Measurements from ENCODE around the gene R3HCC1L. TPM values are rescaled to one million over a fixed set of nuclear protein-coding genes. Genes with fewer than 3 reads are reported as not detected.
"Not testable (repeated sequence)": the region's sequence is repeated elsewhere in the genome, so short reads cannot be mapped to it uniquely, and the experiment has no call there.

The R3HCC1L gene
- total RNA-seq, 2 experiments from 2014 or later, result 18.3 to 19.0 TPM

DNA sequence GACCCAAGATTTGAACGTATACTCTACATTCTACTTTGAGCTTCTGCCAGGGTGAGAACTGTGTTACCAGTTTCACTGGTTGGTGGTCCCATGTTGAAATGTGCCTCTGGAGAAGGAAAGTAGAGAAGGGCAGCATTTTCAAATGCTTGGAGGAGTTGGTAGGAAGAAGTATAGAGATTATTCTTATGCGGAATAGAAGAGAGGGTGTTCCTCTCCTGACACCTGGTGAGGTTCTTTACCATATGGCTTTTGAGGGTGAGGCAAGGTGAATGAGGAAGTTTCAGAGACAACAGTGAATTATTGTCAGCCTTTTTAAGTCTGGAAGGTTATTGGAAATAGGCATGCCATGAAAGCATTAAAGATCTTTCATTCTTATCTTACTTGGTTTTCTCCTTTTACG, 34.3 kb downstream of the R3HCC1L start:
- Mint-ChIP-seq H3K4me1 (peaks cover 4% of the 10 kb centered on the region), H3K27ac (no peak overlapping the region), H3K4me3 (no peak overlapping the region), H3K27me3 (no peaks in the 10 kb centered on the region), H3K36me3 (ENCODE audit: low read depth) (peaks cover 36% of the 10 kb centered on the region), H3K9me3 (no peaks in the 10 kb centered on the region)
- ChIA-PET CTCF (interaction anchor here (6.0 kb wide), 1 partner anchor 141 kb away, joined by 31 read pairs; no protein-coding TSS in a partner anchor), POLR2A (no interaction called here)
- DNase-seq, result no peak

GRCh38 chr10:98169379-98169778, 34.9 kb downstream of the R3HCC1L start:
- peaks cover 33% of the 10 kb centered on the region for H3K36me3 Mint-ChIP-seq (ENCODE audit: low read depth)
- H3K27ac Mint-ChIP-seq, result no peak overlapping the region
- CTCF ChIA-PET, result interaction anchor here (0.7 to 6.0 kb wide), 10 partner anchors 12 to 965 kb away, joined by 3 to 31 read pairs (median 4); partner anchors contain the start of gene R3HCC1L
- POLR2A ChIA-PET, result interaction anchor here (1.5 to 3.4 kb wide), 2 partner anchors 30 to 35 kb away, joined by 4 to 17 read pairs; partner anchors contain the start of gene R3HCC1L
- DNase-seq, result no peak
- H3K4me1 Mint-ChIP-seq, result peaks cover 4% of the 10 kb centered on the region
- H3K27me3 Mint-ChIP-seq, result no peaks in the 10 kb centered on the region
- no peak overlapping the region for H3K4me3 Mint-ChIP-seq
- no peaks in the 10 kb centered on the region for H3K9me3 Mint-ChIP-seq

- H3K4me1 Mint-ChIP-seq, result peaks cover 1% of the 10 kb centered on the region
- no peak overlapping the region for H3K27ac Mint-ChIP-seq
- ChIA-PET CTCF (interaction anchor here (0.6 to 6.0 kb wide), 19 partner anchors 8 to 948 kb away, joined by 3 to 31 read pairs (median 4); partner anchors contain the start of gene R3HCC1L), POLR2A (interaction anchor here (0.7 to 3.4 kb wide), 3 partner anchors 9 to 36 kb away, joined by 3 to 17 read pairs (median 4); partner anchors contain the start of gene R3HCC1L)
- no peaks in the 10 kb centered on the region for H3K9me3 Mint-ChIP-seq
- H3K36me3 Mint-ChIP-seq (ENCODE audit: low read depth), result peaks cover 33% of the 10 kb centered on the region
- no peaks in the 10 kb centered on the region for H3K27me3 Mint-ChIP-seq
- peak; percentile 27 for DNase-seq
- H3K4me3 Mint-ChIP-seq, result no peak overlapping the region
These were observed 36.0 kb downstream of the R3HCC1L start for GRCh38 chr10:98170249-98171117.

- POLR2A ChIA-PET, result interaction anchor here (3.4 kb wide), 1 partner anchor 37 kb away, joined by 17 read pairs; the partner anchor contains the start of gene R3HCC1L
- no peak for DNase-seq
- Mint-ChIP-seq H3K27ac (no peak overlapping the region), H3K36me3 (ENCODE audit: low read depth) (peaks cover 39% of the 10 kb centered on the region), H3K4me1 (peaks cover 5% of the 10 kb centered on the region), H3K27me3 (no peaks in the 10 kb centered on the region), H3K9me3 (peaks cover 1% of the 10 kb centered on the region), H3K4me3 (no peak overlapping the region)
- CTCF ChIA-PET, result interaction anchor here (1.2 to 6.0 kb wide), 4 partner anchors 10 to 138 kb away, joined by 3 to 31 read pairs (median 5); no protein-coding TSS in a partner anchor
These were observed 37.6 kb downstream of the R3HCC1L start for GRCh38 chr10:98172073-98172472.

GRCh38 chr10:98172495-98172894, 38.0 kb downstream of the R3HCC1L start:
- H3K27ac Mint-ChIP-seq, result no peak overlapping the region
- peaks cover 1% of the 10 kb centered on the region for H3K9me3 Mint-ChIP-seq
- H3K36me3 Mint-ChIP-seq (ENCODE audit: low read depth), result peaks cover 43% of the 10 kb centered on the region
- no peaks in the 10 kb centered on the region for H3K27me3 Mint-ChIP-seq
- H3K4me3 Mint-ChIP-seq, result no peak overlapping the region
- H3K4me1 Mint-ChIP-seq, result peaks cover 9% of the 10 kb centered on the region
- no peak for DNase-seq
- ChIA-PET CTCF (interaction anchor here (1.2 to 6.0 kb wide), 3 partner anchors 9 to 137 kb away, joined by 4 to 31 read pairs (median 6); no protein-coding TSS in a partner anchor), POLR2A (interaction anchor here (3.4 kb wide), 1 partner anchor 38 kb away, joined by 17 read pairs; the partner anchor contains the start of gene R3HCC1L)

DNA sequence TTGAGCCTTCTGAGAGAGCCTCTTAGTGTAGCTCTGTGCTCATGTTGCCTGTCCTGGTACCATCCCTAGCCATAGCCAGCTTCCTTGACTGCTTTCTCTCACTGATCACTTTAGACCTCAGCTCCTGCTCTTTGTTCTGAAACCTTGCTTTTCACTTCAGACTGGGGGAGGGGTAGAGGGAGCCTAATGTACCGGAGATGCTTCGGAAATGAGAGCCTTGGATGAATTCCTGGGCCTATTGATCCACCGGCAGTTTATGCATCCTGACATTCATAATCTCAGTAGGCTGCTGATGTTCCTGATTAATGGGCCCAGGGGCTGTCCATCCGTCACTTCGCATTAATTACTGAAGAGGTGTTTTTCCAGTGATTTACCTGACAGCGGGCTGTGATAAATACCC, 38.8 kb downstream of the R3HCC1L start:
- H3K36me3 Mint-ChIP-seq (ENCODE audit: low read depth), result peaks cover 45% of the 10 kb centered on the region
- no peak for DNase-seq
- H3K27ac Mint-ChIP-seq, result no peak overlapping the region
- H3K27me3 Mint-ChIP-seq, result no peaks in the 10 kb centered on the region
- H3K4me3 Mint-ChIP-seq, result no peak overlapping the region
- ChIA-PET CTCF (interaction anchor here (6.0 kb wide), 1 partner anchor 136 kb away, joined by 31 read pairs; no protein-coding TSS in a partner anchor), POLR2A (no interaction called here)
- peaks cover 15% of the 10 kb centered on the region for H3K4me1 Mint-ChIP-seq
- H3K9me3 Mint-ChIP-seq, result peaks cover 1% of the 10 kb centered on the region

DNA sequence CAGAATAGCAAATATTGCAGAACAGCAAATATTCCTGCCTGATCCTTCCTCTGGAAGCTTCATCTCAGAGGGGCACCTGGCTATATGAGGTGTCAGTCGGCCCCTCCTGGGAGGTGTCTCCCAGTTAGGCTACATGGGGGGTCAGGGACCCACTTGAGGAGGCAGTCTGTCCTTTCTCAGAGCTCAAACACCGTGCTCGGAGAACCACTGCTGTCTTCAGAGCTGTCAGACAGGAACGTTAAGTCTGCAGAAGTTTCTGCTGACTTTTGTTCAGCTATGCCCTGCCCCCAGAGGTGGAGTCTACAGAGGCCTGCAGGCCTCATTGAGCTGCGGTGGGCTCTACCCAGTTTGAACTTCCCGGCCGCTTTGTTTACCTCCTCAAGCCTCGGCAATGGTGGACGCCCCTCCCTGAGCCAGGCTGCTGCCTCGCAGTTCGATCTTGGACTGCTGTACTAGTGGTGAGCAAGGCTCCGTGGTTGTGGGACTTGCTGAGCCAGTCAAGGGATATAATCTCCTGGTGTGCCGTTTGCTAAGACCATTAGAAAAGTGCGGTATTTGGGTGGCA, 48.0 kb downstream of the R3HCC1L start:
- CTCF ChIA-PET, result interaction anchor here (0.9 to 1.8 kb wide), 2 partner anchors 11 to 12 kb away, joined by 4 to 8 read pairs; no protein-coding TSS in a partner anchor
- Mint-ChIP-seq H3K9me3 (peaks cover 16% of the 10 kb centered on the region), H3K36me3 (ENCODE audit: low read depth) (peaks cover 94% of the 10 kb centered on the region), H3K4me1 (peaks cover 40% of the 10 kb centered on the region)
- H3K27ac Mint-ChIP-seq, H3K4me3 Mint-ChIP-seq, DNase-seq, POLR2A ChIA-PET, H3K27me3 Mint-ChIP-seq: not testable (repeated sequence)

DNA sequence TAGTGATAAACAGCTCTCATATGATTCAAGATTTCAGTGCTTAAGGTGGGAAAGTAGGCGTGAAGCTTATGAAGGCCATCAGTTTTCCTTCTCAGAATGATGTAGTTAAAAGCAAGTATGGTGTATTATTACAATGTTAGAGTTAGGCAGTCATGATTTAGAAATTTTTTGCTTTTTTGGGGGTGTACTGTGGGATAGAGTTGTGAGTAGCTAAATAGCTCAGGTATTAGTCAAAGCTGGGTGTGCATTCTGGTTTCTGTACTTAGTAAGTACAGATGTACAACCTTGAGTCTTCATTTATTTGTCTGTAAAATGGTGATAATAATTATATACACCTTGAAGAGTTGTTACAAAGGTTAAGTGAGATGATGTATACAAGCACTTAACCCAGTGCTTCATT, 52.2 kb downstream of the R3HCC1L start:
- no peak for DNase-seq
- POLR2A ChIA-PET, result no interaction called here
- CTCF ChIA-PET, result interaction anchor here (1.7 kb wide), 1 partner anchor 17 kb away, joined by 5 read pairs; no protein-coding TSS in a partner anchor
- H3K36me3 Mint-ChIP-seq (ENCODE audit: low read depth), result peaks cover 78% of the 10 kb centered on the region
- H3K27ac Mint-ChIP-seq, result no peak overlapping the region
- no peaks in the 10 kb centered on the region for H3K27me3 Mint-ChIP-seq
- peaks cover 18% of the 10 kb centered on the region for H3K4me1 Mint-ChIP-seq
- no peak overlapping the region for H3K4me3 Mint-ChIP-seq
- H3K9me3 Mint-ChIP-seq, result peaks cover 6% of the 10 kb centered on the region

DNA sequence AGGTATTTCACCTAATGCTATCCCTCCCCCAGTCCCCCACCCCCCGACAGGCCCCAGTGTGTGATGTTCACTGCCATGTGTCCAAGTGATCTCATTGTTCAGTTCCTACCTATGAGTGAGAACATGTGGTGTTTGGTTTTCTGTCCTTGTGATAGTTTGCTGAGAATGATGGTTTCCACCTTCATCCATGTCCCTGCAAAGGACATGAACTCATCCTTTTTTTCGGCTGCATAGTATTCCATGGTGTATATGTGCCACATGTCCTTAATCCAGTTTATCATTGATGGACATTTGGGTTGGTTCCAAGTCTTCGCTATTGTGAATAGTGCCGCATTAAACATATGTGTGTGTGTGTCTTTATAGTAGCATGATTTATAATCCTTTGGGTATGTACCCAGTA, 56.3 kb downstream of the R3HCC1L start:
- H3K36me3 Mint-ChIP-seq (ENCODE audit: low read depth), result peaks cover 71% of the 10 kb centered on the region
- H3K27me3 Mint-ChIP-seq, CTCF ChIA-PET, H3K4me1 Mint-ChIP-seq, POLR2A ChIA-PET, H3K27ac Mint-ChIP-seq, H3K9me3 Mint-ChIP-seq, H3K4me3 Mint-ChIP-seq, DNase-seq: not testable (repeated sequence)

DNA sequence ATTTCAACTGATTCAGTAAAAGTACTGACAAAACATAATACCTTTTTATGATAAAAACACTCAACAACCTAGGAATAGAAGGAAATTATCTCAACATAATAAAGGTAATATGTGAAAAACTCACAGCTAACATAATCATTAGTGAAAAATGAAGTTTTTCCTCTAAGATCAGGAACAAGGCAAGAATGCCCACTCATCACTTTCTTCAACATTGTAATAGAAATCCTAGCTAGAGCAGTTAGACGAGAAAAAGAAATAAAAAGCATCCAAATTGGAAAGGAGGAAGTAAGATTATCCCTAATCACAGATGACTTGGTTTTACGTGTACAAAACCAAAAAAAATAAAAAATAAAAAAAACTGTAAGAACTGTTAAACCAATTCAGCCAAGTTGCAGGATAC, 58.6 kb downstream of the R3HCC1L start:
- DNase-seq, result no peak
- H3K27me3 Mint-ChIP-seq, result no peaks in the 10 kb centered on the region
- peaks cover 3% of the 10 kb centered on the region for H3K4me1 Mint-ChIP-seq
- ChIA-PET CTCF (no interaction called here), POLR2A (no interaction called here)
- H3K4me3 Mint-ChIP-seq, result no peak overlapping the region
- H3K27ac Mint-ChIP-seq, result no peak overlapping the region
- H3K9me3 Mint-ChIP-seq, result peaks cover 6% of the 10 kb centered on the region
- H3K36me3 Mint-ChIP-seq (ENCODE audit: low read depth), result peaks cover 57% of the 10 kb centered on the region

GRCh38 chr10:98194633-98195032, 60.2 kb downstream of the R3HCC1L start:
- H3K36me3 Mint-ChIP-seq (ENCODE audit: low read depth), result peaks cover 52% of the 10 kb centered on the region
- peaks cover 3% of the 10 kb centered on the region for H3K4me1 Mint-ChIP-seq
- CTCF ChIA-PET, result no interaction called here
- H3K9me3 Mint-ChIP-seq, result peaks cover 6% of the 10 kb centered on the region
- POLR2A ChIA-PET, result no interaction called here
- no peak overlapping the region for H3K27ac Mint-ChIP-seq
- no peaks in the 10 kb centered on the region for H3K27me3 Mint-ChIP-seq
- no peak overlapping the region for H3K4me3 Mint-ChIP-seq
- DNase-seq, result no peak

DNA sequence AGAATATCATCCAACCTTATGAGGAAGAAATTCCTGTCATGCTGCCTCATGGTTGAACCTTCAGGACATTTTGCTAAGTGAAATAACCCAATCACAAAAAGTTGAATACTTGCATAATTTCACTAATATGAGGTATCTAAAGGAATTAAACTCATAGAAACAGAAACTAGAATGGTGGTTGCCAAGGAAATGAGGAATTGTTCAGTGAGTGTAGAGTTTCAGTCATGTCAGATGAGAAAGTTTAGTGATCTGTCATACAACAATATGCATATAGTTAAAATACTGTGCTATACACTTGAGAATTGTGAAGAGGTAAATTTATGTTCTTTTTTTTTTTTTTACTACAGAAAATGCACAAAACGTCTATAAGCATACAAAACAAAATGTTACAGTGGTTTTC, 60.7 kb downstream of the R3HCC1L start:
- peaks cover 48% of the 10 kb centered on the region for H3K36me3 Mint-ChIP-seq (ENCODE audit: low read depth)
- peaks cover 3% of the 10 kb centered on the region for H3K4me1 Mint-ChIP-seq
- CTCF ChIA-PET, result no interaction called here
- DNase-seq, result no peak
- H3K4me3 Mint-ChIP-seq, result no peak overlapping the region
- peaks cover 6% of the 10 kb centered on the region for H3K9me3 Mint-ChIP-seq
- no peaks in the 10 kb centered on the region for H3K27me3 Mint-ChIP-seq
- POLR2A ChIA-PET, result no interaction called here
- no peak overlapping the region for H3K27ac Mint-ChIP-seq

- Mint-ChIP-seq H3K36me3 (ENCODE audit: low read depth) (peaks cover 34% of the 10 kb centered on the region), H3K27me3 (no peaks in the 10 kb centered on the region), H3K27ac (no peak overlapping the region), H3K9me3 (peaks cover 2% of the 10 kb centered on the region), H3K4me1 (peaks cover 3% of the 10 kb centered on the region), H3K4me3 (no peak overlapping the region)
- no peak for DNase-seq
- POLR2A ChIA-PET, result no interaction called here
- CTCF ChIA-PET, result interaction anchor here (0.8 kb wide), 1 partner anchor 26 kb away, joined by 3 read pairs; no protein-coding TSS in a partner anchor
These were observed 62.5 kb downstream of the R3HCC1L start for GRCh38 chr10:98196985-98197384.

All from activated CD4-positive, alpha-beta memory T cell treated with anti-CD3 and anti-CD28 coated beads, Interleukin-2, amount 10 ng/mL, durations not matched to agents 7 days and 5 days (primary cell).